Measurements from ENCODE around the gene MYO1D.

DNA sequence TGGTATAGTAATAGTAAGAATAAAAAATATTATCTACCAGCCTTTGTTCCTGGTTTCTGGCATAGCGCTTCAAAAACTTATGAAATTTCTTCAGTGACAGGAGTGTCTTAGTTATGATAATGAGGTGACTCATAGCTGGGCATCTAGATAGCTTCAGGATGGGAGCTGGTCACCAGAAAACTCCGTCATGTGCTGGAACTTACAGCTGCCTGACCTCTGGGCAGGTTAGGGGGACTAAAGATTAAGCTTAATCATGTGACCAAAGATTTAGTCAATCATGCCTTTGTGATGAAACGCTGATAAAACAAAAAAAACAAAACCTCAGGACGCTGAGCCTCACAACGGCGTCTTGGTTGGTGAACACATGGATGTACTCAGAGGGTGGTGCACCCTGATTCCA, 154.2 kb downstream of the MYO1D start:
- TF ChIP-seq CTCF (IDR thresholded peaks at IDR 0.05) (no peak), EZH2 (IDR thresholded peaks at IDR 0.05; ENCODE audit: borderline replicate concordance, insufficient read depth, low read depth, low read length, poor library complexity, severe bottlenecking) (no peak)
